GM12873 (cell line): ENCODE data around the gene LMF1.

ENCODE experiments used
- CTCF ChIP-seq: IDR thresholded peaks from 2 replicates; pipeline ENCODE4 v1.5.1; 2012; ENCODE audit warnings: low read depth, mild to moderate bottlenecking, moderate library complexity, low read length, control low read depth; ENCODE audit not compliant: insufficient read depth; ENCODE audit errors: missing control alignments

Gene LMF1

GRCh38 chr16:868846-869822 is 101.7 kb downstream of the LMF1 start:
- no peak for TF ChIP-seq CTCF

DNA sequence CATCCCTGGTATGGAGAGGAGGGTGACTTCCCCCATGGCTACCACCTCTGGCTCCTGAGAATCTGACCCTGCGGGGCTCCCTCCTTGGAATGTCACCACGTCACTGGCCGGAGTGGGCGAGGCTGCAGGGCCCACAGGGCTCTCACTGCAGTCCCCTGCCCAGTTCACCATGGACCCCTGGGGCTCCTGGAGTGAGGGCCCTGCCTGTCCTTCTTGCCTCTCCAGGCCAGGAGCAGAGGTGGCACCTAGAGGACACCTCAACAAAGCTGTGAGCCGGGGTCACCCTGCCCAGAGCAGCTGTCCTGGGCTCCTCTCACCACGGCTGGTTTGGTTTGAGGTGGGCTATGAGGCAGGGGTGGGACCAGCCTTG is 102.4 kb downstream of the LMF1 start:
- TF ChIP-seq CTCF: no peak

DNA sequence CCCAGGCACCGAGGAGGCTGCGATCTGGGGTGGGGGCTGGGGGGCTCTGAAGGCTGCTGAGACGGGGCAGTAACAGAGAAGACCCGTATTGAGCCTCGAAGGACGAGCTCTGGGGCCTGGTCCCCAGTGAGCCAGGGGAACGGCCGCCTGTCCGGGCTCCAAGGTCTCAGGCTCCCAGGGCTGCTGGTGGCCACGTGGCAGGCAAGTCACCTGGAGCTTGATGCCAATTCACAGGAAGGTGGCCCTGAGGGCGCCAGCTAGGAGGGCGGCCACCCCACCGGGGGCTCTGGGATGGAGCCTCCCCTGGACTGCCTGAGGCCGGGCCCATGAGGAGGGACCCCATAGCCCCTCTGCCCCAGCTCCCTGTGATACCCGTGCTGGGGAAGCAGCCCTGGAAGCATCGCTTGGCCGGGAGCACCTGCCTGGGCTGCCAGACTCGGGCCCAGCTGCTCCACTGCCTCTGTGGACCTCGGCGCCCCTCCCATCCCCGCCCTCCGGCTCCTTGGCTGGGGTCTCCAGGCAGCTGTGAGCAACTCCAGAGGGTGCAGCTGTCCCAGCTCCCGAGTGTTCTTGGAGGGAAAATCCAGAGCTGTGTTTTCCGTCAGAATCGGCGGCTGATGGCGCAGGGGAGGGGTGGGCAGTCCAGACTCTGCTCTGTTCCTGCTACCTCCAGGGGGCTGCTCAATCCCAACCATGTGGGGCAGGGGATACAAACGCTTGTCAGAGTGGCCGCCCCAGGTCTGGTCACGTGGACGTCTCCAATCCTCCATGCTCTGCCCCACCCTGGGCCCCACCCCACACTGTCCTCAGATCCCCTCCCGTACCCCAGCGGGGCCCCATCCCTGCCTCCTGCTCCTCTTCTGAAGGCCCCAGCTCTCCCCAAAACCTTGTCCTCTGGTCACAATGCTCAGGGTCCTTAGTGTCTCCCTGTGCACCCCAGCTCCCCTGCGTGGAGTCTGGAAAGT is 103.1 kb downstream of the LMF1 start:
- no peak for TF ChIP-seq CTCF

- TF ChIP-seq CTCF: no peak
These were observed 104.4 kb downstream of the LMF1 start for GRCh38 chr16:866252-866896.

DNA sequence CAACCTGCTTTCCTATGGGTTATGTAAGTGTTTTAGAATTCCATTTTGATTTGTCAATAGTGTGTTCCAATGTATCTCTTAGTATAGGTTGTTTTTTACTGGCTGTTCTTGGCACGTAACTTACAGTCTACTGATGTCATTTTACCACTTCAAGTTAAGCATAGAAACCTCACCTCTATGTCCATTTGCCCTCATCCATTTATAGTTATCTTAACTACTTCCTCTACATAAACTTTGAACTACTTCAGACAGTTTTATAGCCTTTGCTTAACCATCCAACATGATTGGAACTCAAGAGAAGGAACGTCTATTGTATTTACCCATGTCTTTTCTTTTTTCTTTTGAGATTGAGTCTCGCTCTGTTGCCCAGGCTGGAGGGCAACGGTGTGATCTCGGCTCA is 105.8 kb downstream of the LMF1 start:
- no peak for TF ChIP-seq CTCF

DNA sequence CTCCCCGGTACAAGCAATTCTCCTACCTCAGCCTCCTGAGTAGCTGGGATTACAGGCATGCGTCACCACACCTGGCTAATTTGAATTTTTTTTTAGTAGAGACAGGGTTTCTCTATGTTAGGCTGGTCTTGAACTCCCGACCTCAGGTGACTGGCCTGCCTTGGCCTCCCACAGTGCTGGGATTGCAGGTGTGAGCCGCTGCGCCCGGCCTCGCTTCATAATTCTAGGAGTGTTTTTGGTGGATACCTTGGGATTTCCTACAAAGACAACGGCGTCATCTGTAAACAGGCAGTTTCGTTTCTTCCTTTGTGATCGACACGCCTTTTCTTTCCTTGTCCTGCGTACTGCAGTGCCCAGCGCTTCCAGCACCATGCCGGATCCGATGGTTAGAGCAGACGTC is 109.3 kb downstream of the LMF1 start:
- no peak for TF ChIP-seq CTCF

DNA sequence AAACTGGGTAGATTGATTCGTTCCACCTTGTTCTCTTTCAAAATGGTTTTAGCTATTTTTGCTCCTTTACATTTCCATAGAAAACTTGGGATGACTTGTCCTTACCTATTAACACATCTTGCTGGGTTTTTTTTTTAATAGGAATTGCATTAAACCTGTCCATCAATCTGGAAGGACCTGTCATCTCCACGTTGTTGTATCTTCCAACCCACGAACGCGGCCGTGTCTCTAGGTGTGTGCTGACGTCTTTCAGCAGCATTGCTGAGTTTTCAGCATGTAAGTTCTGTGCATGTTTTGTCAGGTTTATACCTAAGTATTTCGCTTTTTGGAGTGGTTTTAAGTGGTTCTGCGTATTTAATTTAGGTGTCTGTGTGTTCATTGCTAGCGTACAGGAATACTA is 109.9 kb downstream of the LMF1 start:
- TF ChIP-seq CTCF: no peak
